ENCODE data around the gene SPATA24.

The SPATA24 gene

DNA sequence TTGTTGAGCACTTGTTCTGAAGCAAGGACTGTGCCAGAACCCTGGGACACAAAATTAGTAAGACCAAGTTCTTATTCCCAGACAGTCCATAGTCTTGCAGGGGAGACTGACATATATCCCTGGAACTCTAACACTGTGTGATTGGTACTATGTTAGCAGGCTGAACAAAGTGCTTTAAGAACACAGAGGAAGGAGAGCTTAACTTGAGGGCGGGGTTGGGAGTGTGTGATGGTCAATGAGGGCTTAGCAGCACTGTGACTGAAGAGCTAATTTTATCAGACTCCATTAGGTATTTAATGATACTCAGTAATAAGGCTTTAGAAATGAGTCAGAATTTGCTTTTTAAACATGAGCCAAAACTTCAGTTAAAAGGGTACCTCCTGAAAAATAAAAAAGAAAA lies 14.9 kb upstream of the SPATA24 start:
- no peak overlapping the region for H3K27ac ChIP-seq
- in situ Hi-C loops (cut with HindIII; ENCODE audit: low pct_ligation_motif_present, low sequenced_read_pairs): loop anchor here (10.0 to 25.0 kb wide), 2 partner anchors 96 to 344 kb away; no protein-coding TSS in a partner anchor
- H3K4me3 ChIP-seq (ENCODE audit: low read depth, low read length): no peak overlapping the region
- H3K36me3 ChIP-seq (replicated peaks): peaks cover 23% of the 10 kb centered on the region
- TF ChIP-seq, protein P1, sequence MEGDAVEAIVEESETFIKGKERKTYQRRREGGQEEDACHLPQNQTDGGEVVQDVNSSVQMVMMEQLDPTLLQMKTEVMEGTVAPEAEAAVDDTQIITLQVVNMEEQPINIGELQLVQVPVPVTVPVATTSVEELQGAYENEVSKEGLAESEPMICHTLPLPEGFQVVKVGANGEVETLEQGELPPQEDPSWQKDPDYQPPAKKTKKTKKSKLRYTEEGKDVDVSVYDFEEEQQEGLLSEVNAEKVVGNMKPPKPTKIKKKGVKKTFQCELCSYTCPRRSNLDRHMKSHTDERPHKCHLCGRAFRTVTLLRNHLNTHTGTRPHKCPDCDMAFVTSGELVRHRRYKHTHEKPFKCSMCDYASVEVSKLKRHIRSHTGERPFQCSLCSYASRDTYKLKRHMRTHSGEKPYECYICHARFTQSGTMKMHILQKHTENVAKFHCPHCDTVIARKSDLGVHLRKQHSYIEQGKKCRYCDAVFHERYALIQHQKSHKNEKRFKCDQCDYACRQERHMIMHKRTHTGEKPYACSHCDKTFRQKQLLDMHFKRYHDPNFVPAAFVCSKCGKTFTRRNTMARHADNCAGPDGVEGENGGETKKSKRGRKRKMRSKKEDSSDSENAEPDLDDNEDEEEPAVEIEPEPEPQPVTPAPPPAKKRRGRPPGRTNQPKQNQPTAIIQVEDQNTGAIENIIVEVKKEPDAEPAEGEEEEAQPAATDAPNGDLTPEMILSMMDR (IDR thresholded peaks at IDR 0.05; ENCODE audit: low read depth, low read length, missing control alignments): no peak
- no peaks in the 10 kb centered on the region for H3K27me3 ChIP-seq (replicated peaks)
- DNase-seq: no peak

DNA sequence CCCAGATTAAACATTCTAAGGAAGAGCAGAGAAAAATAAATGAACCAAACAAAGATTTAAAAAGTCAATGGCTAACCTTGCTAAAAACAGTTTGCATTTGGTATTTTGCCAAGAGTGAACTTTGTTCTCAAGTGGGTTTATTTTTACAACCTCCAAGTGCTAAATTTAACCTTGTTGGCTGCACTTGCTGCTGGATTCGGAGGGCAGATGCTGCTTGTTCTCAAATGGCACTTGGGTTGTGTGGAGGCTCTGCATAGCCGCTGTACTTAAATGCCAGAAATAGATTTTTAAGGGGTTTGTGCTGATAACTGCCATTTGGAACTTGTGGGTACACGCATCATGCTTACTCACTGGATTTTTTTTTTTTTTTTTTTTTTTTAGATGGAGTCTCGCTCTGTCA lies 13.3 kb upstream of the SPATA24 start:
- TF ChIP-seq, protein P1 (IDR thresholded peaks at IDR 0.05; ENCODE audit: low read depth, low read length, missing control alignments): no peak
- H3K27ac ChIP-seq: no peak overlapping the region
- no peak for DNase-seq
- in situ Hi-C loops (cut with HindIII; ENCODE audit: low pct_ligation_motif_present, low sequenced_read_pairs): loop anchor here (10.0 to 25.0 kb wide), 2 partner anchors 98 to 345 kb away; no protein-coding TSS in a partner anchor
- H3K36me3 ChIP-seq (replicated peaks): peaks cover 21% of the 10 kb centered on the region
- H3K27me3 ChIP-seq (replicated peaks): no peaks in the 10 kb centered on the region
- no peak overlapping the region for H3K4me3 ChIP-seq (ENCODE audit: low read depth, low read length)

DNA sequence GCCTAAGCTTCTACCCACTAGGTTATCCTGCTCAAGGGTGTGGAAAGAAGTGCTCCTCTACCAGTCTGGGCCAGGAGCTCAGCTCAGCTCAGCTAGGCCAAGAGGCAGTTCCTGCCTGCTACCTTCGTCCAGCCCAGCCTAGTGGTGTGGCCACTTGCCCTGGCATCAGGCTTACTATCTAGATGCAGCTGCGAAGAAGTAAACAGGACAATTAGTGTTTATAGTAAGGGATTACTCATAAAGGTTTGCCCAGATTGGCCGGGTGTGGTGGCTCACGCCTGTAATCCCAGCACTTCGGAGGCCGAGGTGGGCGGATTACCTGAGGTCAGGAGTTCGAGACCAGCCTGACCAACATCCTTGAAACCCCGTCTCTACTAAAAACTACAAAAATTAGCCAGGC lies 12.8 kb upstream of the SPATA24 start:
- no peak for DNase-seq
- Histone ChIP-seq H3K27ac (no peak overlapping the region), H3K36me3 (replicated peaks) (peaks cover 21% of the 10 kb centered on the region), H3K27me3 (replicated peaks) (no peaks in the 10 kb centered on the region), H3K4me3 (ENCODE audit: low read depth, low read length) (no peak overlapping the region)
- in situ Hi-C loops (cut with HindIII; ENCODE audit: low pct_ligation_motif_present, low sequenced_read_pairs): loop anchor here (10.0 to 25.0 kb wide), 2 partner anchors 98 to 346 kb away; no protein-coding TSS in a partner anchor
- TF ChIP-seq, protein P1 (IDR thresholded peaks at IDR 0.05; ENCODE audit: low read depth, low read length, missing control alignments): no peak

DNA sequence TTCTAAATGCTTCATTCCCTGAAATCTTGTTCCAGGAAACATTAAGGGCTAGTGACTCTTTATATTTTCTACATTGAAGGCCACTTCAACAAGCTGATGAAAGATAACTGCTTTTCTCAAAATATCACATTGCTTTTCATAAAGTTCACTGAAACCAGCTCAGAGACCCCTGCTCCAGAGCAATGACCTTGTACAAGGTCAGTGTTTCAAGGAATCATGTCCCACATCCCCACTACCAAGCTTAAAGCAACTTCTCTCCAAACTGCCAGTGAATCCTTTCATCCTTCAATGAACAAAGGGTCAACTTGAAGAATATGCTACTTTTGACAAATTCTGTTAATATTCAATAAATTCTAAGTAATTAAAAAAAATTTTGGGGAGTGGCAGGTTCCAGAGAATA lies 12.0 kb upstream of the SPATA24 start:
- no peak overlapping the region for H3K4me3 ChIP-seq (ENCODE audit: low read depth, low read length)
- TF ChIP-seq, protein P1 (IDR thresholded peaks at IDR 0.05; ENCODE audit: low read depth, low read length, missing control alignments): no peak
- in situ Hi-C loops (cut with HindIII; ENCODE audit: low pct_ligation_motif_present, low sequenced_read_pairs): loop anchor here (10.0 to 25.0 kb wide), 2 partner anchors 99 to 346 kb away; no protein-coding TSS in a partner anchor
- peaks cover 16% of the 10 kb centered on the region for H3K36me3 ChIP-seq (replicated peaks)
- no peaks in the 10 kb centered on the region for H3K27me3 ChIP-seq (replicated peaks)
- DNase-seq: no peak
- H3K27ac ChIP-seq: no peak overlapping the region

DNA sequence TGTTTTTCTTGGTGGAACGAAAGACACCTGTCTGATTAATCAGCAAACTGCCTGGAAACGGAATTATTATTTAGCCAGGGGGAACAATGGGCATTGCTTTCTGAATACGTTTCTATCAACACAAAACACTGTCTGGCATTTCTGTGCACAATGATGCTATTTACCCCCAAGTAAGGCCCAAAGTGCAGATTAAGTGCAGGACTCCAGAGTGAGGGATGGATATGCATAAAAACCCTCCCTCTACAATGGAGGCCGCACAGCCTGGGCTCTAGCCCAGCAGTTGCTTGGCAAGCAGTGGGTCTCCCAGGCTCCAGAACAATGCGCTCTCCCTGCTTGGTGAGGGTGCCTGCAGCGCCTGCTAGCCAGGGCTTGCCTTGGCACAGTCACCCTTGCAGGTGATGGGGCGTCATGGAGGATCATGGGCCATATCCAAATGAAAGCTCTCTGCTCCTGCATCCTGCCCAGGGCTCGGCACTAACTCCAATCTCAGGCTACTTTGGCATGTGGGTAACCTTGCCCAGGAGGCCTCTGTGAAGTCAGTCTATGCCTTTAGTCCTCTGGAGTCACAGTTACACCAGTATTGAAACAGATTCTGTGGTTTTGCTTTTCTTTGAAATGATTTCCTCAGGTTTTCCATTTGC lies 11.5 kb upstream of the SPATA24 start:
- in situ Hi-C loops (cut with HindIII; ENCODE audit: low pct_ligation_motif_present, low sequenced_read_pairs): loop anchor here (10.0 to 25.0 kb wide), 2 partner anchors 99 to 347 kb away; no protein-coding TSS in a partner anchor
- H3K4me3 ChIP-seq (ENCODE audit: low read depth, low read length): no peak overlapping the region
- DNase-seq: no peak
- H3K27me3 ChIP-seq (replicated peaks): no peaks in the 10 kb centered on the region
- H3K27ac ChIP-seq: no peak overlapping the region
- H3K36me3 ChIP-seq (replicated peaks): peaks cover 16% of the 10 kb centered on the region
- TF ChIP-seq, protein P1 (IDR thresholded peaks at IDR 0.05; ENCODE audit: low read depth, low read length, missing control alignments): no peak

All from brain microvascular endothelial cell (primary cell).